OCI-LY3 (cell line): Measurements from ENCODE around the gene ACTRT2.

ENCODE experiments used
- H2AFZ ChIP-seq: fragments of 200-600, 300-600 bp; shearing (Covaris generic); 2 replicates; pipeline ENCODE4 v1.6.0; 2014; ENCODE audit warnings: antibody characterized with exemption, low read depth, low read length
- H3K27ac ChIP-seq: fragments of 200-600, 300-600 bp; sonication (generic); 2 replicates; pipeline ENCODE4 v1.5.1; 2014; ENCODE audit warnings: mild to moderate bottlenecking, low read length, moderate library complexity, mixed read lengths
- H3K27me3 ChIP-seq: fragments of 200-600, 300-600 bp; sonication (generic); 2 replicates; pipeline ENCODE4 v1.6.1; 2014; ENCODE audit warnings: low read depth, low read length, mixed read lengths
- H3K36me3 ChIP-seq: fragments of 200-600, 300-600 bp; sonication (generic); replicated peaks from 2 replicates; pipeline ENCODE3; 2014; ENCODE audit warnings: low read depth, low read length, mixed read lengths
- H3K4me1 ChIP-seq: fragments of 300-600, 200-600 bp; sonication (generic); 2 replicates; pipeline ENCODE4 v1.6.1; 2014; ENCODE audit warnings: low read length, mixed read lengths
- H3K4me2 ChIP-seq: fragments of 200-600, 300-600 bp; sonication (generic); 2 replicates; pipeline ENCODE4 v1.6.1; 2014; ENCODE audit warnings: low read length, mixed read lengths
- H3K4me3 ChIP-seq: fragments of 300-600, 200-600 bp; sonication (generic); 2 replicates; pipeline ENCODE4 v1.5.1; 2014; ENCODE audit warnings: antibody characterized with exemption, mild to moderate bottlenecking, low read length, moderate library complexity
- H3K79me2 ChIP-seq: fragments of 300-600, 200-600 bp; shearing (Covaris generic); 2 replicates; pipeline ENCODE4 v1.6.1; 2014; ENCODE audit warnings: mild to moderate bottlenecking, low read length, mixed read lengths
- H3K9ac ChIP-seq: fragments of 300-600, 200-600 bp; shearing (Covaris generic); 2 replicates; pipeline ENCODE4 v1.6.0; 2014; ENCODE audit warnings: mild to moderate bottlenecking, low read length, moderate library complexity
- H3K9me3 ChIP-seq: fragments of 200-600, 300-600 bp; shearing (Covaris generic); 2 replicates; pipeline ENCODE4 v1.6.1; 2014; ENCODE audit warnings: low read length, mixed read lengths; ENCODE audit not compliant: insufficient read depth
- H4K20me1 ChIP-seq: fragments of 200-600, 300-600 bp; sonication (generic); 2 replicates; pipeline ENCODE4 v1.6.1; 2016; ENCODE audit warnings: low read length, mixed read lengths; ENCODE audit not compliant: insufficient read depth
- EZH2phosphoT487 ChIP-seq: fragments of 200-600 bp; shearing (Covaris generic); IDR thresholded peaks from 2 replicates; pipeline ENCODE4 v1.6.1; 2018; ENCODE audit warnings: antibody characterized with exemption, mixed run types, low read depth
- TF ChIP-seq, protein P1 (sequence below): fragments of 200-600, 300-600 bp; sonication (generic); IDR thresholded peaks from 2 replicates; pipeline ENCODE4 v1.5.1; 2014; ENCODE audit warnings: antibody characterized with exemption, low read length, low read depth

Gene ACTRT2

GRCh38 chr1:3013371-3014049 is 7.8 kb upstream of the ACTRT2 start:
- Histone ChIP-seq H3K4me1 (no peaks in the 10 kb centered on the region), H3K27ac (no peak overlapping the region)

DNA sequence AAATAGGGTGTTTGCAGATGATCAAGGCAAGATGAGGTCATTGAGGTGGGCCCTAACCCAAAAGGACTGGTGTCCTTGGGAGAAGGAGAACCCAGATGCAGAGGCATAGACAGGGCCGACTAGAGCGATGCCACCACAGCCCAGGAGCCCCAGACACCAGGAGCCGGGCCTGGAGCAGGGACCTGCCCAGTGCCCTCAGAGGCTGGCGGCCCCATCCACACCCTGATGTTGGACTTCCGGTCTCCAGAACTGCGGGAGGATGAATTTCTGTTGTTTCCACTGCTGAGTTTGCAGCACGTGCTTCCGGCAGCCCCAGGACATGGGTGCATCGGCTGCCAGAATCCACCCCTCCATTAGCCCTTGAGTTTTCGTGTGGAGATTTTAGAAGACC is 7.2 kb upstream of the ACTRT2 start:
- H2AFZ ChIP-seq = no peak overlapping the region
- no peak overlapping the region for H3K27ac ChIP-seq
- H3K9me3 ChIP-seq = no peaks in the 10 kb centered on the region
- H3K4me3 ChIP-seq = no peak overlapping the region
- no peaks in the 10 kb centered on the region for H3K36me3 ChIP-seq
- H3K4me1 ChIP-seq = no peaks in the 10 kb centered on the region
- H3K27me3 ChIP-seq = no peaks in the 10 kb centered on the region
- H3K4me2 ChIP-seq = no peak overlapping the region
- no peak overlapping the region for H3K9ac ChIP-seq
- H4K20me1 ChIP-seq = no peaks in the 10 kb centered on the region
- H3K79me2 ChIP-seq = no peaks in the 10 kb centered on the region
- TF ChIP-seq EZH2phosphoT487 = no peak
- TF ChIP-seq, protein P1, sequence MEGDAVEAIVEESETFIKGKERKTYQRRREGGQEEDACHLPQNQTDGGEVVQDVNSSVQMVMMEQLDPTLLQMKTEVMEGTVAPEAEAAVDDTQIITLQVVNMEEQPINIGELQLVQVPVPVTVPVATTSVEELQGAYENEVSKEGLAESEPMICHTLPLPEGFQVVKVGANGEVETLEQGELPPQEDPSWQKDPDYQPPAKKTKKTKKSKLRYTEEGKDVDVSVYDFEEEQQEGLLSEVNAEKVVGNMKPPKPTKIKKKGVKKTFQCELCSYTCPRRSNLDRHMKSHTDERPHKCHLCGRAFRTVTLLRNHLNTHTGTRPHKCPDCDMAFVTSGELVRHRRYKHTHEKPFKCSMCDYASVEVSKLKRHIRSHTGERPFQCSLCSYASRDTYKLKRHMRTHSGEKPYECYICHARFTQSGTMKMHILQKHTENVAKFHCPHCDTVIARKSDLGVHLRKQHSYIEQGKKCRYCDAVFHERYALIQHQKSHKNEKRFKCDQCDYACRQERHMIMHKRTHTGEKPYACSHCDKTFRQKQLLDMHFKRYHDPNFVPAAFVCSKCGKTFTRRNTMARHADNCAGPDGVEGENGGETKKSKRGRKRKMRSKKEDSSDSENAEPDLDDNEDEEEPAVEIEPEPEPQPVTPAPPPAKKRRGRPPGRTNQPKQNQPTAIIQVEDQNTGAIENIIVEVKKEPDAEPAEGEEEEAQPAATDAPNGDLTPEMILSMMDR = no peak

More at GRCh38 chr1:3013371-3014049, 7.8 kb upstream of the ACTRT2 start:
- H3K79me2 ChIP-seq = no peaks in the 10 kb centered on the region
- no peaks in the 10 kb centered on the region for H3K36me3 ChIP-seq
- no peak for TF ChIP-seq EZH2phosphoT487
- no peak overlapping the region for H2AFZ ChIP-seq
- H3K4me3 ChIP-seq = no peak overlapping the region
- no peak overlapping the region for H3K9ac ChIP-seq
- H3K9me3 ChIP-seq = no peaks in the 10 kb centered on the region
- no peaks in the 10 kb centered on the region for H3K27me3 ChIP-seq
- H3K4me2 ChIP-seq = no peak overlapping the region
- H4K20me1 ChIP-seq = no peaks in the 10 kb centered on the region

GRCh38 chr1:3014443-3015268 is 6.6 kb upstream of the ACTRT2 start:
- Histone ChIP-seq H2AFZ (no peak overlapping the region), H3K4me1 (no peaks in the 10 kb centered on the region), H3K79me2 (no peaks in the 10 kb centered on the region), H3K27me3 (no peaks in the 10 kb centered on the region), H3K9ac (no peak overlapping the region), H3K4me2 (no peak overlapping the region), H4K20me1 (no peaks in the 10 kb centered on the region), H3K4me3 (no peak overlapping the region), H3K27ac (no peak overlapping the region), H3K36me3 (no peaks in the 10 kb centered on the region), H3K9me3 (no peaks in the 10 kb centered on the region)
- TF ChIP-seq EZH2phosphoT487 = no peak
- TF ChIP-seq, protein P1 = no peak

DNA sequence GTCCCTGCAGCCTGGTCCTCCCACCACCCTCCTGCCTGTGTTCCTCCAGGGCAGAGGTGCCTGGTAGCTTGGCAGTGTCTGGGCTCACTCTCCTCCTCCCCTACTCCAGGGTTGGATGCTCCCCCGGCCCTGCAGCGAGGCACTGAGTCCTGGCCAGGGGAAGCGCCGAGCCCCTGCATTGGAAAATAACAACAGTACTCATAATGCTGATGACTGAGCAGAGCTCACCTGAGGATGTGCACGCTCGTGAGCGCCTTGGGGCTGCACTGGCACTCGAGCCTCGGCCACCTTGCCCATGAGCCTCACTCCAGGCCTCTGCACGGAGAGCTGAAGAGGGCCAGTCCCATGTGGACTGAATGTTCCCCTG is 6.0 kb upstream of the ACTRT2 start:
- H3K9me3 ChIP-seq = no peaks in the 10 kb centered on the region
- no peak overlapping the region for H3K4me2 ChIP-seq
- no peaks in the 10 kb centered on the region for H3K27me3 ChIP-seq
- H3K4me3 ChIP-seq = no peak overlapping the region
- no peak overlapping the region for H3K27ac ChIP-seq
- H3K4me1 ChIP-seq = no peaks in the 10 kb centered on the region
- no peaks in the 10 kb centered on the region for H3K36me3 ChIP-seq
- no peak for TF ChIP-seq EZH2phosphoT487
- TF ChIP-seq, protein P1 = no peak
- no peak overlapping the region for H3K9ac ChIP-seq
- H4K20me1 ChIP-seq = no peaks in the 10 kb centered on the region
- H3K79me2 ChIP-seq = no peaks in the 10 kb centered on the region
- no peak overlapping the region for H2AFZ ChIP-seq
